Duodenal mucosa (tissue), 2 donors: Measurements from ENCODE around the gene CKAP2L.

Experiments used
- H3K27ac ChIP-seq: one replicate; pipeline ENCODE4 v1.7.0; 2013; ENCODE audit warnings: low read depth, low read length
- H3K27me3 ChIP-seq, 2 donors: one replicate each; pipeline ENCODE4 v1.7.0; 2013; ENCODE audit warnings: low read length in 2 of 2, control low read depth in 1 of 2; ENCODE audit not compliant: insufficient read depth in 2 of 2, control insufficient read depth in 1 of 2
- H3K36me3 ChIP-seq, 2 donors: one replicate each; pipeline ENCODE4 v1.7.0; 2013; ENCODE audit warnings: low read length in 2 of 2, control low read depth in 1 of 2; ENCODE audit not compliant: insufficient read depth in 2 of 2, control insufficient read depth in 1 of 2
- H3K4me1 ChIP-seq, 2 donors: one replicate each; pipeline ENCODE4 v1.7.0; 2013; ENCODE audit warnings: low read length in 2 of 2, control low read depth in 1 of 2; ENCODE audit not compliant: insufficient read depth in 2 of 2, control insufficient read depth in 1 of 2
- H3K4me3 ChIP-seq, 2 donors: one replicate each; pipeline ENCODE4 v1.7.0; 2013; ENCODE audit warnings: low read length in 2 of 2, low read depth in 1 of 2
- H3K9ac ChIP-seq, 2 donors: one replicate each; pipeline ENCODE4 v1.7.0; 2013; ENCODE audit warnings: low read length in 2 of 2, low read depth in 1 of 2
- H3K9me3 ChIP-seq, 2 donors: one replicate each; pipeline ENCODE4 v1.7.0; 2013; ENCODE audit warnings: low read length in 2 of 2, control low read depth in 1 of 2; ENCODE audit not compliant: control insufficient read depth in 1 of 2

The CKAP2L gene

DNA sequence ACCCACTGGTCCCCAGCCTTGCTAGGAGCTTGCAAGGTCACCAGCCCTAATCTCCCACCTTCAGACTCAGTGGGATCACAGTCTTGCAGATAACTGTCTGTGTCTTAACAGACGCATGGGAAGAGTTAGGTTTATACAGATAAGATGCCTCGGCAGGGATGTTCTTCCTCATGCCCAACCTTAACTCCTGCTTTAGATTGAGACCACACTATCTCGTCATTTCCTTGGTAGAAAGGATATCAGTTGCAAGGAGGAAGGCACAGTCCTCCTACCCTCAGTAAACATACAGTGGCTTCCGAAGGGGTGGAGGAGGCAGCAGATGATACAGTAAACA lies 36.4 kb downstream of the CKAP2L start:
- no peak overlapping the region for H3K4me3 ChIP-seq
- no peak overlapping the region for H3K9ac ChIP-seq
- no peaks in the 10 kb centered on the region for H3K9me3 ChIP-seq
- no peak overlapping the region for H3K27ac ChIP-seq
- peaks cover 2 to 10% of the 10 kb centered on the region in 2 donors for H3K4me1 ChIP-seq
- H3K27me3 ChIP-seq, result peaks cover 23 to 29% of the 10 kb centered on the region in 2 donors
- H3K36me3 ChIP-seq, result no peaks in the 10 kb centered on the region

DNA sequence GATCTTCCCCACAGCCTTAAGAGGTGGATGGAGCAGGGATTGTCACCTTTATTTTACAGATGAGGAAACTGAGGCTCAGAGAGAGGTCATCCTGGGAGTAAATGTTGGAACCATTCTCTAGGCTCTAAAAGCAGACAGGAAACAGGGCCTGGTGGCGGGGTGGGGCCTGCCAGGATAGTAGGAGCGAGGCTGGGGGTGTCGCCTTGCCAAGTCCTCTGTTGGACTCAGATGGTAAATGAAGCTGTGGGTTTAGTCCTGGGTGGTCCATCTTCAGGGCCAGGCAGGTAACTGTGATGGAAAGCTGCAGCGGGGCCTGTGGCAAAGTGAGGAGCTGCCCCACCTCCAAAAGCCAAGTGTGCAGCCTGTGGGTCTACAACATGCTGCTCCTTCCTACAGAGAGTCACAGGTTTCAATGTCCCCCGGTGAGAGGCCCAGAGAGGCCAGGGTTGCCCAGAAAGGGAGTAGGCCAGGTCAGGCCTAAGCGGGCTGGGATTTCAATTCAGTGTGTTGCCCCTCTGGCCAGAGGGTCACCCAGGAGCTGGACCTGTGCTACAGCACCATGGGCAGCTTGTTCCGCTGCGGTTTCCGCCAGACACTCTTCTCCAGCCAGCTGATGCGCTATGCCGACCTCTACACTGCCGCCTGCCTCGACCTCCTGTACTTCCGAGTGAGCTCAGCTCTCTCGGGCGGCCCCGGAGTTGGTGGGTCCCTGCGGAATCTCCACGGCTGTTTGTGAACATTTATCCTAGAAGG lies 37.0 kb downstream of the CKAP2L start:
- Histone ChIP-seq H3K4me3 (no peak overlapping the region), H3K36me3 (no peaks in the 10 kb centered on the region), H3K9ac (no peak overlapping the region), H3K27me3 (peaks cover 19 to 24% of the 10 kb centered on the region in 2 donors), H3K4me1 (peaks cover 2 to 10% of the 10 kb centered on the region in 2 donors), H3K27ac (no peak overlapping the region), H3K9me3 (no peaks in the 10 kb centered on the region)

DNA sequence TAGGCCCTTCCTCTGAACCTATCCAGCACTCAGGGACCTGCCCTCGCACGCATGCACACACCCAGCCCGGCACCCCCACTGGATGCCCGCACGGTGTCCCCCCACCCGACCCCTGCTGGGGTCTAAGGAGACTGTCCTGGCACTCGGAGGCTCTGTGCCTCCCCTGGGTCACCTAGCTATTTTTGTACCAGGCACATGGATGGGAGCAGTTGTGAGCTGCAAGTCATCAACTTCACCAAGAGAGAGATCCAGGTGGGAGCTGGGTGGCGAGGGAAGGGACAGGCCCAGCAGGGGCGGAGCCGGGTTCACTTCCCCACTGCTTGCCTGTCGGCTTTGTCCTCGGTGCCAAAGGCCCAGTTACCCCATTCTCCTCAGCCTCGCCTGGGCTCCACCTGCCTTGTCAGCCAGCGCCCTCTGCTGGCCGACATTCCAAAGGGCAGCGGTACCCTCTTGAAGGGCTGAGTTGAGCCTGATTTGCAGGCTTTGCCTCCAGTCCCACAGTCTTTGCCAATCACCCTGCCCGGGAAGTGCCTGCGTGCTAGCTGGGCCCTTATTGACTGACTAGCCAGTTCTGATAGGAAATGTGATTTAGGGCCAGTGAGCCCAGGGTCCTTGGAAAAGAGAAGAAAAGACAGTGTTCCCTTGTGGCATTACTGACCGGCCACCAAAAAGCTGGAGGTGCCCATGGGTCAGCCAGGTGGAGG lies 37.8 kb downstream of the CKAP2L start:
- no peaks in the 10 kb centered on the region for H3K9me3 ChIP-seq
- H3K4me1 ChIP-seq, result peaks cover 2 to 10% of the 10 kb centered on the region in 2 donors
- H3K36me3 ChIP-seq, result no peaks in the 10 kb centered on the region
- H3K27ac ChIP-seq, result no peak overlapping the region
- H3K9ac ChIP-seq, result no peak overlapping the region
- peaks cover 19 to 24% of the 10 kb centered on the region in 2 donors for H3K27me3 ChIP-seq
- no peak overlapping the region for H3K4me3 ChIP-seq

DNA sequence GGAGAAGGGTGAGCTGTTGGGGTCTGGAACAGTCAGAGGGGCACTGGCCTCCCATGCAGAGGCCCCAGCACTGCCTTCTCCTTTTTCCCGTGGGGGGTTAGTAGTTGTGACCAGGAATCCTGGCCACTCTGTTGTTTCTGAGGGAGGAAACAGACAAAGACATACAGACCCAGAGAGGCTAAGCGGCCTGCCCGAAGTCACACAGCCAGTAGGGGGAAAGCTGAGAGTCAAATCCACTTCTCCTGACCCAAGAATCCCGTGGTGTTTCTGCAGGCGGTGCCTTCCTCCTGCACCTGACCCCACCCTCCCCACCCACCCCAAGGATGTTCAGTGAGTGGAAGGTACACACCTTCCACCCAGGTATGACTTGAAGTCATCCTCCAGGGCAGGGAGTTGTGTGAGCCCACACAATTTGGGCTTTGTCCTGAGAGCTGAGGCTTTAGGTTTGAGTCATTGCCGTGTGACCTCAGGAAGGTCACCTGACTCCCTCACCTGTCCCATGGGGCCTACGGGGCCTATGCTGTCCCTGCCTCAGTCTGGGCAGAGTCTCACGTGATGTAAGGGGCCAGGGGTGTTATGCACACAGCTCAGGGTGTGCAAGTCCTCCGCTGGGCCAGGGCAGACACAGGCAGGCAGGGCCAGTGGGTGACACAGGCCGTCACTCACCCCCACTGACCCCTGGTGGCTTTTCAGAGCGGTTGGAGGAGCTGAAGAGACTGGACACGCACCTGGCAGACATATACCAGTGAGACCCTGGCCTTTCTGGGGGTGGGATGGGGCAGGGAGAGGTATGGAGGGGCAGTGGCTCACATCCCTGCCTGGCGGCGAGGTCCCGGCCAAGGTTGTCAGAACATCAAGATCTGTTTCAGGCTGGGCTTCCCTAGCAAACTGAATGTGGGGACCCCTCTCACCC lies 38.6 kb downstream of the CKAP2L start:
- H3K4me1 ChIP-seq, result peaks cover 2 to 10% of the 10 kb centered on the region in 2 donors
- H3K4me3 ChIP-seq, result no peak overlapping the region
- H3K27me3 ChIP-seq, result peaks cover 19 to 23% of the 10 kb centered on the region in 2 donors
- H3K27ac ChIP-seq, result no peak overlapping the region
- no peak overlapping the region for H3K9ac ChIP-seq
- no peaks in the 10 kb centered on the region for H3K9me3 ChIP-seq
- H3K36me3 ChIP-seq, result no peaks in the 10 kb centered on the region

DNA sequence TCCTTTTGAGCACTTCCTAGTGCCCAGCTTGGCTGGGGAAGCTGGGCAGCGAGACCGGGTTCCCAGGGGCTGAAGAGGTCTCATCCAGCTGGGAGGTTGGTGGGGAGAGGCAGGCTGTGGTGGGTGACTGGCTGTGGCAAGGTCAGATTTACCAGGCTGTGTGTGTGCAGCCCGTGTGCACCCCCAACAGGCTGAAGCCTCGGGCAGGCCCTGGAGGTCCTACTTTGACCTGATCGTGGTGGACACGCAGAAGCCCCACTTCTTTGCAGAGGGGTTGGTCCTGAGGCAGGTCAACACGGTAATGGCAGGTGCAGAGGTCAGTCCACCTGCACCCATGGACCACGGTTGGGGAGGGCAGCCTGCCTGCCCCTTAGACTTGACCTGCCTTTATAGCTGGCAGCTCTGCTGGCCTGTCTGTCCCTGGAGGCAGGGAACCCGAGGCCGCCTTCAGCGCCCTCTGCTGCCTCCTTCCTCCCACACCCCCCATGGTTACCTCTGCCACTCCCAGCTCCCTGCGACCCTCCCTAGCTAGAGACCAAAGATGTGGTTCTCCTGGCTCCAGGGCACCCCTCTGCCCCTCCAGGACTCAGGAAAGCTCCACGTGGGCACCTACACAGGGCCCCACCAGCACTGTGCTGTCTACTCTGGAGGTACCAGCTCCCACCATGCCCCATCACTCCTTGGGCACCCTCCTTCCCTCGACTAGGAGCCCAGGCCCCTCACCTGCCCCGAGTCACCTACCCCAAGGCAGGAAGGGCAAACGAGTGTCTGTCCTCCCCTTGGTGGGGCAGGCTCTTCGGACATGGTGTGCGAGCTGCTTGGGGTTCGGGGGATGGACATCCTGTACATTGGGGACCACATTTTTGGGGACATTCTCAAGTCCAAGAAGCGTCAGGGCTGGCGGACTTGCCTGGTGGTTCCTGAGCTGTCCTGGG lies 39.6 kb downstream of the CKAP2L start:
- H3K4me1 ChIP-seq, result peaks cover 2 to 10% of the 10 kb centered on the region in 2 donors
- no peak overlapping the region for H3K4me3 ChIP-seq
- no peaks in the 10 kb centered on the region for H3K36me3 ChIP-seq
- no peaks in the 10 kb centered on the region for H3K9me3 ChIP-seq
- no peak overlapping the region for H3K9ac ChIP-seq
- H3K27me3 ChIP-seq, result peaks cover 17 to 19% of the 10 kb centered on the region in 2 donors
- no peak overlapping the region for H3K27ac ChIP-seq

DNA sequence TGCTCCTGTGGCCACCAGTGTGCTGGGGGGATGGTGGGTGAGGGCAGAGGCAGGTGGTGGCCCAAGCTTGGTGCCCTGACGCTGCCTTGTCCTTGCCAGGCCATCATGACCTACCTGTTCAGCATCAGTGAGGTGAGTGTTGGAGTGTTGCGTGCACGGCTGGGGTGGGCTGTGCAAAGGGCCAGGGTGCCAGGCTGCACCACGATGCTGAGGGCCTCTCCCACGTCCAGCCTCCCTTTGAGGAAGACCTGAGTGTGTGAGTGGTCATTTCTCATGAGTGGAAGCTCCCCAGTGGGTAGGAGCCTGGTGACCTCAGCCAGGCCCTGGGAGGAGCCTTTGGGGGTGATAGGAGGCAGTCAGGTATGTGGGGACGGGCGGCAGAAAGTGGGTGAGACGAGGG lies 40.4 kb downstream of the CKAP2L start:
- peaks cover 2 to 10% of the 10 kb centered on the region in 2 donors for H3K4me1 ChIP-seq
- no peak overlapping the region for H3K4me3 ChIP-seq
- H3K9me3 ChIP-seq, result no peaks in the 10 kb centered on the region
- H3K9ac ChIP-seq, result no peak overlapping the region
- H3K27me3 ChIP-seq, result peaks cover 15 to 17% of the 10 kb centered on the region in 2 donors
- no peak overlapping the region for H3K27ac ChIP-seq
- no peaks in the 10 kb centered on the region for H3K36me3 ChIP-seq

DNA sequence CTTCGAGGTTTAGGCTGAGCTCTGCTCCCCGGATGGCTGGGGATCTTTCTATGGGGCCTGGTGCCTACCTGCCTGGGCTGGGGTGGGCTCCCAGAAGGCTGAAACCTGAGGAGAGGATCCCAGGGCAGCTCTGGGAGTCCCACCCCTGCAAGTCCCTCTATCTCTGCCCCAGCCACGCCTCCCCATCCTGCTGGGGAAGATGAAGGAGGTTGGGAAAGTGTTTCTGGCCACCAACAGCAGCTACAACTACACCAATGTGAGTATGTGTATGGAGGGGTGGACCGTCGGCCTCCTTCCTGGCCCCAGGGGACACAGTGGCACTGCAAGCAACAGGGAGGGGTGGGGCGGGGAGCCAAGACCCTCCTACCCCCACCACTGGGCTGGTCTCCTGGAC lies 40.9 kb downstream of the CKAP2L start:
- Histone ChIP-seq H3K9me3 (no peaks in the 10 kb centered on the region), H3K9ac (no peak overlapping the region), H3K27me3 (peaks cover 12 to 14% of the 10 kb centered on the region in 2 donors), H3K36me3 (no peaks in the 10 kb centered on the region), H3K4me1 (peaks cover 2 to 10% of the 10 kb centered on the region in 2 donors), H3K27ac (no peak overlapping the region), H3K4me3 (no peak overlapping the region)

DNA sequence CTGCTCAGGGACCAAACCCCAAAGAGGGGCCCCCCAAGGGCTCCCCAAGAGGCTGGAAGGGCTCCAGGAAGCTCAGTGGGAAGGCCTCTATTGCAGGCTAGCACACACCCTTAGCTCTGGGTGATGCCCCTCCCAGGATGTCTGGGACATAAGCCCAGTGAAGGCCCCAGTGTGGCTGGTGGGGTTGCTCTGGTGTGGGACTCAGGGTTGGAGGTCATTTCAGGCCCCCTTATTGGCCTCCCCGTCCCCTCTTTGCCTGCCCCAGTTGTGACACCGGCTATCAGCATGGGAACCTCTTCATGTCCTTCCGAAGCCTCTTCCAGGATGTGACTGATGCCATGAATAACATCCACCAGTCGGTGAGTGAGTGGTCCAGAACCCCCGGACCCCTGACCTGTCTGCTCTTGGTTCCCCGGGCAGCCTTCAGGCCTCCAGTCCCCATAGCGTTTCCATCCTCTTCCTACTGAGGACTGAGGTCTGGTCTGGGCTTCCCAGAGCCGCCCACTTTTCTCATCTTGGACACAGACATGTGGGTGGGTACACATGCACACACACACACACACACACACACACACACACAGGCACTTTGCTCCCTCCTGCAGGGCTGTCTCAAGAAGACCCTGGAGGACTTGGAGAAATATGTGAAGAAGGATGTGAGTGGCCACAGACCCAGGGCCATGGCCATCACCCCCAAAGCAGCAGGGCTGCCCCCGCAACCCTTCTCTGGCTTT lies 41.4 kb downstream of the CKAP2L start:
- H3K4me1 ChIP-seq, result peaks cover 2 to 5% of the 10 kb centered on the region in 2 donors
- H3K9ac ChIP-seq, result no peak overlapping the region
- peaks cover 8 to 10% of the 10 kb centered on the region in 2 donors for H3K27me3 ChIP-seq
- H3K36me3 ChIP-seq, result no peaks in the 10 kb centered on the region
- H3K27ac ChIP-seq, result no peak overlapping the region
- H3K4me3 ChIP-seq, result no peak overlapping the region
- no peaks in the 10 kb centered on the region for H3K9me3 ChIP-seq
